Stimulated activated naive B cell treated with anti-CD40 and anti-IgM and Interleukin-4, amounts not matched to agents 10 μg/mL and 1 μg/mL and 100 μg/mL, for 72 hours (primary cell): Measurements from ENCODE around the gene PMVK.
A peak's percentile ranks its signal among the peaks of the same experiment; 100 is the strongest.

ENCODE experiments used
- ATAC-seq, 2 donors: fragments of 150-1000 bp; cut with Tn5 transposase; replicated peaks; 2 replicates each; pipeline ENCODE4 v1.10.0; 2021; ENCODE audit warnings: moderate library complexity in 1 of 2
- DNase-seq: peaks from one replicate; pipeline ENCODE4 v3.0.0; 2021
- H3K27ac Mint-ChIP-seq: one replicate; pipeline ENCODE4 v1.8.0; 2022; ENCODE audit warnings: mild to moderate bottlenecking, mixed read lengths
- H3K27me3 Mint-ChIP-seq, 2 donors: one replicate each; pipeline ENCODE4 v1.8.0; 2022; ENCODE audit warnings: mixed read lengths in 2 of 2
- H3K36me3 Mint-ChIP-seq, 2 donors: one replicate each; pipeline ENCODE4 v1.8.0; 2022; ENCODE audit warnings: mixed read lengths in 2 of 2, mild to moderate bottlenecking in 1 of 2
- H3K4me1 Mint-ChIP-seq, 2 donors: one replicate each; pipeline ENCODE4 v1.8.0; 2022; ENCODE audit warnings: mixed read lengths in 2 of 2, mild to moderate bottlenecking in 1 of 2
- H3K4me3 Mint-ChIP-seq, 2 donors: one replicate each; pipeline ENCODE4 v1.8.0; 2022; ENCODE audit warnings: mild to moderate bottlenecking in 2 of 2, mixed read lengths in 2 of 2, moderate library complexity in 1 of 2
- H3K9me3 Mint-ChIP-seq, 2 donors: one replicate each; pipeline ENCODE4 v1.8.0; 2022; ENCODE audit warnings: mixed read lengths in 2 of 2, mild to moderate bottlenecking in 1 of 2

The PMVK gene

DNA sequence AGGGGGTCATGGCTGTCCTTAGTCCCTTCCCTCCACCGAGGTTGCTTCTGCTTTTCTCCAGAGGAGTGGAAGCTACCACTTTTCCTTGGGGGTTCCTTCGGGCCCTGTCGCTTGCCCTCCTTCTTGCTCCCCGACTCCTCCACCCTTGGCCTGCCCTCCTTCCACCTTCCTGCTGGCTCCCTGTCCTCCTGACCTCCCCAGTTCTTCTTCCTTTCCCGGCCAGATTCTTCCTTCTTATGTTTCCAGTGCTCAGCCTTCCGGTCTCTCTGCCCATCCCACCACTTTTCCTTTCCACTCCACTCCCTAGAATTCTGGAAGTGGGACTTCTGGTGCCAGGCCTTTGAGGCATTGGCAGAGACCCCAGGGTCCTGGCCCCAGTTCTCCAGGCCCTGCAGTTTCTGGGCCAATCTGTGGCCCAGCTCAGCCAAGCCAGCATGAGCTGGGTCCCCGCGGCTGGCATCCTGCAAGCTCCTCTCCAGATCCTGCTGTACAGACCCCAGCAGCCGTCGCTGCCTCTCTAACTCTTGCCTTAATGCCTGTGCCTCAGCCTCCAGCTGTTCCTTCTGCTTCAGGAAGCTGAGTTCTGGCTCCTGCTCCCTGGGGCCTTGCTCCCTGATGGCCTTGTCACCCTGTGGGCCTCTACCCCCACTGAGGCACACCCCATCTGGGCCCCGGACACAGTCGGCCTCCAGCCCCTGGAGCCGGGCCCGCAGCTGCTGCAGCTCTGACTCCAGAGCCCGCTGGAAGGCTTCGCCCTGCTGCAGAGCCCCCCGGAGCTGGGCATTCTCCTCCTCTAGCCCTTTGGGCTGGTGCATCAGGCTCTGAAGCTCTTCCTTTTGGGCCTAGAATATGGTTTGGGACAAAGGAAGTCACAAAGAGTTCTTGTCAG is 9.7 kb upstream of the PMVK start:
- no peaks in the 10 kb centered on the region for H3K9me3 Mint-ChIP-seq
- H3K4me3 Mint-ChIP-seq: no peak overlapping the region
- DNase-seq: no peak
- peaks cover 40 to 53% of the 10 kb centered on the region in 2 donors for H3K4me1 Mint-ChIP-seq
- H3K36me3 Mint-ChIP-seq: peaks cover 12 to 17% of the 10 kb centered on the region in 2 donors
- no peaks in the 10 kb centered on the region for H3K27me3 Mint-ChIP-seq
- ATAC-seq: no peak
- peak overlapping the region; percentile 53 for H3K27ac Mint-ChIP-seq

DNA sequence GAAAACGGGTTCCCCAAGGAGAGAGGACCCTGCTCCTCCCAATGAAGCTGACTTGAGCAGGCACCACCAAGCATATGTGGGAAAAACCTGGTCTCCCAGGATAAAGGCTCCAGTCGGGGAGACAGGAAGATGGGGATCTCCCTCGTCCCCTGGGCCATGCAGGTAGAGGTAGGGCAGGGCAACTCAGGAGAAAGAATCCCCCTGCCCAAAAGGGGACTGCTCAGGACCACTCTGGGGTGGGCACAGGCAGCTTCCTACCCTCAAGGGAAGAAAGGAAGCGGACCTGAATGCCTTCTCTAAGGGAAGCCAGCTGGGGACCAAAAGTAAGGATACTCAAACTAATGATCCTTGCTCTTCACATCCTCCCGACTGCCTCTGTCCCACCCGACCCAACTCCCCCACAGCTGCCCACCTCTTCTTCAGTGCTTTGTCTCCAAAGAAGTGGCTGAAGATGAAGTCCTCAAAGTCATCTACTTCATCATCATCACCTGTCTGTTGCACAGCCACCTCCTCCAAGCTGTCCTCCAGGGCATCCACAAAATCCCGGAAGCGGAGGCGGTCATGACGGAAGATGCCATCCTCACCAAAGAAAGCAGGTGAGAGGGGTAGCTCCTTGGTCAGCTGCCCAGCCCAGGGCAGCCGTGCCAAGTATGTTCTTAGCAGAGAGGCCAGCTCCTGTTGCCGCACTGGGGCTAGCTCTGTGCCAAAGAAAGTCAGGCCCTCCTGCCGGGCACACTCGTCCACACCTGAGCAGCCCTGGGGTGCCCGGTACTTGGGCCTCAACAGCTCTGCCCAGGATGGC is 8.8 kb upstream of the PMVK start:
- no peak overlapping the region for H3K27ac Mint-ChIP-seq
- peaks cover 42 to 53% of the 10 kb centered on the region in 2 donors for H3K4me1 Mint-ChIP-seq
- ATAC-seq (no peak), DNase-seq (no peak)
- H3K9me3 Mint-ChIP-seq: no peaks in the 10 kb centered on the region
- H3K36me3 Mint-ChIP-seq: peaks cover 8 to 13% of the 10 kb centered on the region in 2 donors
- H3K4me3 Mint-ChIP-seq: no peak overlapping the region
- no peaks in the 10 kb centered on the region for H3K27me3 Mint-ChIP-seq

DNA sequence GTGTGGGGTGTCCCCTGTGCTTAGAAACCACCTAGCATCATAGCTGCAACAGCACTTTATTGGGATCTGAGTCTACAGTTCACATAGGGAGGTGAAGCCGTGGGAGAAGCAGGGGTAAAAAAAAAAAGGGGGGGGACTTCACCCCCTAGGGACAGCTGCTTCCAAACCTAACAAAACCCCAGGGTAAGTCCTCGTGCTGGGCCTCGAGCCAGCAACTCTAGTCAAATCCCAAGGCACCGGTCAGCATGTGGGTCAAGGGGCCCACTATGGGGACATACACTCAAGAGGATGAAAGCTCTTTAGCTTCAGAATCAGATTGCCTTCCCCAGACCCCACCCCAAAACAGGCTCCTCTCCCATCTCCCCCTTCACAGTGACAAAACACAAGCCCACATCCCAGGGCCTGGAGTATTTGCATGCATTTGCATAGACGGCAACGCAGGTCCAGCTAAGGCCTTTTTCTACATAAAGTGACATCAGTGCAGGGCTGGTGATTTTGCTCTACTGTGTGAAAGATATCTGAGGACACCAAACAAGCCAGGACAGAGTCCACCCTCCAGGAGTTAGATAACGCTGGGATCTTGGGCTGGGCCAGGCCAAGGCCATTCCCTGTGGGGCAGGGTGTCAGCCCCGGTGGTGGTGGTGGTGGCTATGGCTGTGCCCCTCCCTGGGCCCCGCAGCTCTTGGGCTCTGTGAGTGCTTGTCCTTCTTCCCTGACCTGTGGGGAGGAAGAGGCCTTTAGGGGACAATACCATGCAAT is 8.1 kb upstream of the PMVK start:
- H3K9me3 Mint-ChIP-seq: no peaks in the 10 kb centered on the region
- DNase-seq (no peak), ATAC-seq (no peak)
- H3K36me3 Mint-ChIP-seq: peaks cover 7 to 13% of the 10 kb centered on the region in 2 donors
- H3K4me3 Mint-ChIP-seq: no peak overlapping the region
- peak overlapping the region; percentile 53 for H3K27ac Mint-ChIP-seq
- peaks cover 45 to 58% of the 10 kb centered on the region in 2 donors for H3K4me1 Mint-ChIP-seq
- no peaks in the 10 kb centered on the region for H3K27me3 Mint-ChIP-seq

DNA sequence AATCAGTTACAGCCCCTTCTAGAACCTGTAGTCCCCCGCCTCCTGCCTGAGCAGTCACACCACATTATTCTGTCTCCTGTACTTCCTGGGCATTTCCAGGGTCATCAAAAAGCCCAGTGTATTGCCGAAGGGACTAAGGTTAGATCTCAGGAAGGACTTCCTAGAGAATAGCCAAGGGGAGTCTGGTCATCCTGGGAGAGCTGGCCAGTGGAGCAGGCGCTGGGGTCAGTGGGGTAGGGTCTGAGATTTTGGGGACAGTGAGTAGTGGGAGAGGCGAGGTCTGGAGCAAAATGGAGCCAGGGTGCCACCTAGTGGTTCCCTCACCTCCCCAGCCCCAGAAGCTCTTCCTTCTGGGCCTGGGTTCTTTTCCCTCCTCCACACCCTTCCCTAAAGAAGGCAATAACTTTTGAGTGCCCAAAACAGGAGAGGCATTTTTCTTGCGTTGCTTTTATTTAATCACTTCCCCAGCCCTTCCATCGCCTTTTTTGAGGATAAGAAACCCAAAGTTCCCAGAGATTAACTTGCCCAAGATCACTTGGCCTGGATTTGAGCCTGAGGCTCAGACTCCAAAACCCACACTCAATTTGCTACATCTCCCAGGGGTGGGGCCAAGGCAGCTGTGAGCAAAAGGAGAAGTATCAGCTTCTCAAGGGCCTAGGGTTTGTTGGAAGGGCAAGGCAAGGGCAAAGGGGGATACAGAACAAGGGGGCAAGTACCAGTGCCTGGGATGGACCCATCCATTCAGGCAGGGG is 7.3 kb upstream of the PMVK start:
- H3K9me3 Mint-ChIP-seq: no peaks in the 10 kb centered on the region
- DNase-seq (no peak), ATAC-seq (no peak)
- H3K4me3 Mint-ChIP-seq: peak overlapping the region; percentile 3 to 26
- H3K4me1 Mint-ChIP-seq: peaks cover 50 to 63% of the 10 kb centered on the region in 2 donors
- peaks cover 7 to 13% of the 10 kb centered on the region in 2 donors for H3K36me3 Mint-ChIP-seq
- no peaks in the 10 kb centered on the region for H3K27me3 Mint-ChIP-seq
- H3K27ac Mint-ChIP-seq: peak overlapping the region; percentile 53

DNA sequence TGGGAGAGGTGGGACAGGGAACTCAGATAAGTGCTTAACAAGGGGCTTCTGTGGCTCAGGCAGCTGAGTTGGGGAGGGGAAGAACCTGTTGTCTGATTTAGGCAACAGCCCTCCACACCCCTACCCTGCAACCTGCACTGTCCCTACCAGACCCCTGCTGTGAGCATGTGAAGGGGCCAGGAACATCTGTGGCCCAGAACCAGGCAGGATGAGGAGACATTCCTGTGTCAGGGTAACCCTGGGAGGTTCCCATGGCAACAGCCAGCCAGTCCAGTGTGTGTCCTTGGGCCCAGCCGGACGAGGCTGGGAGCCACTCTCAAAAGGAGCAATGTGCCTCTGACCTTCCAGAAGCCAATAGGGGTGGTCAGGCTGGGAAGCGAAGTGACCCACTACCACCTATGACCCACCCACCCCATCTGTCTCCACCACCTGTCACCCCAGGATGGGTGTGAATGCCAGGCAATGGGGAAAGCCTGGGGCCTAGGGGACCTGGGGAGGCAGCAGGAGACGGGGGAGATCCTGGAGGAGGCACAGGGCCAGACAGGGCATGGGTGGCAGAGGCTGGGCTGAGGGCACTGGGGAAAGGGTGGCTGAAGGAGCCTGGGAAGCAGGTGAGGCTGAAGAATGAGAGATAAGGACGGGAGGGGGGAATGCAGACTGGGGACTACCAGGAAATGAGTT is 5.0 kb upstream of the PMVK start:
- ATAC-seq: no peak
- Mint-ChIP-seq H3K36me3 (peaks cover 1 to 4% of the 10 kb centered on the region in 2 donors), H3K27ac (peak overlapping the region; percentile 80), H3K4me3 (no peak overlapping the region), H3K4me1 (peaks cover 56 to 74% of the 10 kb centered on the region in 2 donors), H3K9me3 (no peaks in the 10 kb centered on the region), H3K27me3 (no peaks in the 10 kb centered on the region)
- DNase-seq: no peak

DNA sequence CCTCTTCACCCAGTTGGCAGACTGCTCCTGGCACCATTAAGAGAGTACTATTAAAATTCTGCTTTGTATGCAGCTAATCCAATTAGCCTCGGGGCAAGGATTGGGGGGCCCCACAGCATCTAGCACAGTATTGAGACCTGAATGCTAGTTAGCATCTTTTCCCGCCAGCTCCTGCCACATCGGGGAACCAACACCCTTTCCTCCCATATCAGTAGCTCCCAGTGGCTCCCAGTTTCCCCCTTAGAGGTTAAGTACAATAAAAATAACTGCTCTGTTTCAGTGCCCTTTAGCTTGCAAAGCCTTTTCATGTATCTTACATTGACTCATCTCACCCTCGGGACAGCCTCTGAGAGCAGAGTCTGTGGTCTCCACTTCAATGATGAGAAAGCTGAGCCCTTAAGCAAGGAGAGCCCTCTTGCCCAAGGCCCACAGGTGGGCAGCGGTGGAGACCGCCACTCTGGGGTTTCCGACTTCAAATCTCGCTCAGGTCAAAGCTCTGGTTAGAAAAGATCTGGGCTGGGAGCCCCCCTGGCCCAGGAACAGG is 4.2 kb upstream of the PMVK start:
- no peaks in the 10 kb centered on the region for H3K27me3 Mint-ChIP-seq
- peak overlapping the region; percentile 29 to 57 for H3K4me3 Mint-ChIP-seq
- peaks cover 2 to 4% of the 10 kb centered on the region in 2 donors for H3K36me3 Mint-ChIP-seq
- H3K9me3 Mint-ChIP-seq: no peaks in the 10 kb centered on the region
- no peak for DNase-seq
- peak overlapping the region; percentile 20 for H3K27ac Mint-ChIP-seq
- peaks cover 59 to 74% of the 10 kb centered on the region in 2 donors for H3K4me1 Mint-ChIP-seq
- ATAC-seq: peak in 1 of 2 donors; percentile 27

DNA sequence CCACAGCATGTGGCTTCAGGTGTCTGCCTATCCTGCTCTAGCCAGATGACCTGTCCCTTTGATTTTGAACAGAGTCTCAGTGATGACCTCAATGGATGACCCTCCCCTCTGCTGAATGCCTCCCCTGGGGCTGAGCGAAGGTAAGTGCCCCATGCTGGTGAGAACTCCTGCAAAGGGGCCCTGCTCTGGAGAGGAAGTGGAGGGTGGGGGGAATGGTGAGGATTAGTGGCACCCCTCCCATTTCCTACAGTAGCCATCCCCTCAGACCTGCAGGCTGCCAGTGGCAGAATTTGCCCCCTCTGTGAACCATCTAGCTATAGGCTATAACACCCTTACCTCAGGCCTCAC is 3.7 kb upstream of the PMVK start:
- peak overlapping the region; percentile 18 to 57 for H3K4me3 Mint-ChIP-seq

DNA sequence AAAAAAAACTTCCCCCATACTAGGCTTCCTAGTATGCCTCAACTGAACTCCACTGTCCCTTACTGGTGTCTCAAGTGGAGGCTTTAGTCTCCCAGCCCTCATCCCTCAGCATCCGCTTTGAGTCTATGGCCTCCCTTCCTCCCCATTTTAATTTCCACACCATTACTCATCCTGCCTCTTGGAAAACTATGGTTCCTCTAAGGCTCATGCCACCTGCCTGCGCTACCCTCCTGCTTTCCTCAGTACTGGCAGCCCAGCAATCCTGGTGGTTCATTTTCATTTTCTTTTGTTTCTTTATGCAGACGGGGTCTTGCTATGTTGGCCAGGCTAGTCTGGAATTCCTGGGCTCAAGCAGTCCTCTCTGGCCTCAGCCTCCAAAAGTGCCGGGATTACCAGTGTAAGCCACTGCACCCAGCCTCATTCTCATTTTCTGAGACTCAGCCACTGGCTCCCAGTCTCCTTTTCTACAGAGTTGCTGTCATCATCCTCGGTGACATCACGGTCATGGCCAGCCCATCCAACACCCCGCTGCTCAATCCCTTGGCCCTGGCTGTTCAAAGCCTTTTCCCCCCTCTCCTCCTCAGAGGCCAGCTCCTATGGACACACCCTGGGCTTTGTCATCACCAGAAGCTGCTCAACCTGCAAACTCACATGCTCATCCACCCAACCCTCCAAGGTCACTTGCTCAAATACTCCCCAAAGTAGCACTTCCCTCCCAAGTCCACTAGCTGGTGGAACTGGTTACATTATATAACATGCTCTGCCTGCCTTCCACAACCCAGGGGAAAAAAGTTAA is 2.3 kb upstream of the PMVK start:
- DNase-seq (no peak), ATAC-seq (no peak)
- peaks cover 53 to 67% of the 10 kb centered on the region in 2 donors for H3K4me1 Mint-ChIP-seq
- H3K27me3 Mint-ChIP-seq: no peaks in the 10 kb centered on the region
- H3K27ac Mint-ChIP-seq: peak overlapping the region; percentile 84
- H3K9me3 Mint-ChIP-seq: no peaks in the 10 kb centered on the region
- peaks cover 4% of the 10 kb centered on the region in 2 donors for H3K36me3 Mint-ChIP-seq
- H3K4me3 Mint-ChIP-seq: peak overlapping the region; percentile 26 to 58

More for the DNA sequence above, 3.7 kb upstream of the PMVK start:
- Mint-ChIP-seq H3K9me3 (no peaks in the 10 kb centered on the region), H3K27ac (peak overlapping the region; percentile 20), H3K27me3 (no peaks in the 10 kb centered on the region), H3K4me1 (peaks cover 59 to 76% of the 10 kb centered on the region in 2 donors), H3K36me3 (peaks cover 2 to 4% of the 10 kb centered on the region in 2 donors)
- ATAC-seq (no peak), DNase-seq (no peak)

DNA sequence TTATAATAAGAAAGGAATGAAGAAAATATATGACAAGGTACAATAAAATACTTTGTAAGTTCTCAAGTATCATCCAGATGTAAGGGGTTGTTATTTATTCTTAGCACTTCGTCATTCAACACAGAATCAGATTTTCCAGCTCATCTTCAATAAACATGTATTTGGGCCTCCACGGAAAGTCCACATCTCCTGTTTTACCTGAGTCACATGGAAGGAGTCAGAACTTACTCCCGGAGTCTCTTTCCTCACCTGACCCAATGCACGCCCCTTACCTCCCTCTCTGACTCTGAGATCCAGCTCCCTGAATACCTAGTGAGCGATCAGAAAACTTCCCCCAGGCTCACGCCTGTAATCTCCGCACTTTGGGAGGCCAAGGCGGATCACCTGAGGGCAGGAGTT is 1.5 kb upstream of the PMVK start:
- H3K4me1 Mint-ChIP-seq: peaks cover 46 to 61% of the 10 kb centered on the region in 2 donors
- no peaks in the 10 kb centered on the region for H3K9me3 Mint-ChIP-seq
- H3K4me3 Mint-ChIP-seq: peak overlapping the region; percentile 81 to 96
- H3K27ac Mint-ChIP-seq: peak overlapping the region; percentile 99
- ATAC-seq (no peak), DNase-seq (no peak)
- no peaks in the 10 kb centered on the region for H3K27me3 Mint-ChIP-seq
- H3K36me3 Mint-ChIP-seq: peaks cover 4 to 7% of the 10 kb centered on the region in 2 donors

DNA sequence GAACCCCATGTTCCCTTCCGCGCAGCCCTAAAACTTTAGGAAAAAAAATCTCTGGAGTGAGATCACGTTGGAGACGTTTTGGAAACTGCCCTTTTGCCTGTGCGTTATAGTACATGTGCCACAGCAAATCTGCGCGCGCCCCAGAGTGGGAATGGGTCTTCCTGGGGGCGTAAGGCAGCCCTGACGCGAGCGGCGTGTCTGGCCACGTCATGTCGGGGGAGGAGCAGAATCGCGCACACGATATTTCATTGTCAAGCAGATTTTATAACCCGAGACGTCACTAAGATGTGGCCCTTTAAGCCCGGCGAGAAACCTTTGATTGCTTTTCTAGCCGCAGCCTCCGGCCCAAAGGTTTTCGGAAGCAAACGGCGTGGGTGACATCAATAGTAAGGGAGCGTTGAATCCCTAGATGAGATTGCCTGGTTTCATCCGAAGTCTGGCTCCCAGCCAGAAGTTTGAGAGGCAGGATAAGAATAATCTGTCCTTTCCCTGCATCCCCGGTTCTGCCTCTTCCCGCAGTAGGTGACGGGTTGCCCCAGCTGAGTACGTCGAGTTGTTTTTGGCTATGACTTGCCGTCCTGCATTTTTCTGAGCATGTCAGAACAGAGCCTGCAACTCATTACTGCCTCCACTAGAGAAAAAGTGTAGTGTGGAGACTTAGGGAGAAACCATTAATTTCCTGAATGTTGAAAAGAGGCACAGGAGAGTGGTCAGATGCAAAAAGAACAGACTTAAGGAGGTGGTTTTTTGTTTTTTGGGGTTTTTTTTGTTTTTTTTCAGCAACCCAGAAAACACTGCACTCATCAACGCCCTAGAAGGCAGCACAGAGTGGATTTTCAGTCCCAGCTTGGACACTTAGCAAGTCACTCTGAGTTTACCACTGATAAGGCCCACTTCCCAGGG is 817 bp upstream of the PMVK start:
- peak overlapping the region; percentile 81 to 96 for H3K4me3 Mint-ChIP-seq
- ATAC-seq: peak; percentile 79 to 84
- H3K27me3 Mint-ChIP-seq: no peaks in the 10 kb centered on the region
- peaks cover 39 to 55% of the 10 kb centered on the region in 2 donors for H3K4me1 Mint-ChIP-seq
- H3K27ac Mint-ChIP-seq: peak overlapping the region; percentile 99
- peaks cover 4 to 7% of the 10 kb centered on the region in 2 donors for H3K36me3 Mint-ChIP-seq
- peak; percentile 85 for DNase-seq
- no peaks in the 10 kb centered on the region for H3K9me3 Mint-ChIP-seq

DNA sequence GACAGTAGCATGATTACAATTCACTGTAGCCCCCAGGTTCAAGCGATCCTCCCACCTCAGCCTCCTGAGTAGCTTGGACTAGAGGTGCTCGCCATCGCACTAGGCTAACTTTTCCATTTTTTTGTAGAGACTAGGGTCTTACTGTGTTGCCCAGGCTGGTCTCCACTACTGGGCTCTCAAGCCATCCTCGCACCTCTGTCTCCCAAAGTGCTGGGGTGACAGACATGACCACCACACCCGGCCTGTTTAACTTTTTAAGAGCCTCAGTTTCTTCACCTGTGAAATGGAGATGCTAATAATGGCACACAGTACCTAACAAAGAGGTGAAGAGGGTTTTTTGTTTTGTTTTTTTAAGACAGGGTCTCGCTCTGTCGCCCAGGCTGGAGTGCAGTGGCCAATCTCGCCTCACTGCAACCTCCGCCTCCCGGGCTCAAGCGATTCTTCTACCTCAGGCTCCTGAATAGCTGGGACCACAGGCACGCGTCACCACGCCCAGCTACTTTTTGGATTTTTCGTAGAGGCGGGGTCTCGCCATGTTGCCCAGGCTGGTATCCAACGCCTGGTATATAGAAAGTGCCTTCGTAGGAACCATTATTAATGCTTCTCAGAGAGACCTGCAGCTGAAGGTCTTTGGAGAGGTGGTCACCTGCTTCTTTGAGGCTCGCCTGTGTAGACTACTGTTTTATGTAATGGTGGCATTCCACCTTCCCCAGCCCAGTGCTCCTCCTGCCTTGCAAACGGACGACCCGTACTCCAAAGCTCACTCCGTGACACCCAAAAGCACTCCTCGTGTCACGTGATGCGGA is 567 bp downstream of the PMVK start:
- Mint-ChIP-seq H3K36me3 (peaks cover 4 to 9% of the 10 kb centered on the region in 2 donors), H3K27me3 (no peaks in the 10 kb centered on the region), H3K27ac (peak overlapping the region; percentile 99), H3K4me3 (peak overlapping the region; percentile 81 to 96), H3K9me3 (no peaks in the 10 kb centered on the region), H3K4me1 (peaks cover 29 to 41% of the 10 kb centered on the region in 2 donors)
- ATAC-seq (no peak), DNase-seq (no peak)
